ENCODE measurements around the gene TNFRSF19.
"Not testable (repeated sequence)": the region's sequence is repeated elsewhere in the genome, so short reads cannot be mapped to it uniquely, and the experiment has no call there.

The TNFRSF19 gene

DNA sequence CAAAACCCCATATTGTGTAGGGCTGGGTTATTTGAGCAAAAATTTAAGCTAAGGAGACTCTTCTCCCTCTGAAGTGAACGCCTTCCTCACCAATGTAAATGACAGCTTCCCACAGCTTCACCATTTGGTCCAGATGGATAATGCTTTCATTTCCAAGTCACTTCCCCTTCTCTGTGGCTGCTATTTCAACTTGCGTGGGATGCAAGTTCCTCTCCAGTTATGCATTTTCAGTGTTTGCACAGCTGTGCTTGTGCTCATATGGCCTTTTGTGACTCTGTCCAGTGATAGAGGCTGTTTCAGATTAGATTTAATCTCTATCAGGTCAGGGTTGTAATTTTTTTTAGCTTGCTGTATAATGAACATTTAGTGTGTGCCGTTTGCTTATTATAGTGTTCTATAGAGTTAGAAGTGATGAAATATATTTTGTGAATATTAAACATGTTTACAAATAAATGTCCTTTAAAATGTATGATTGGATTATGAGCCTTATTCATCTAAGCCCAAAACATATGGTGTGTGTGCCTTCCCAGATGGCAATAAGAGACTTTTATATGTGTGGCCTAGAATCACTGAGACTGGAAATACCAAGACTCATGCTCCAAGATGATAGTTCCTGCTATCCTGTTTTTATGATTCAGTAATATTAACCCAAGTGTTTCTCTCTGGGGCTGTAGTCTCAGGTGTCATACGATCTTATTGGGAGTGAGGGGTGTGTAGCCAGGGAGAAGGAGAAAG, 86.6 kb downstream of the TNFRSF19 start:
- peak; percentile 94 for FAIRE-seq

DNA sequence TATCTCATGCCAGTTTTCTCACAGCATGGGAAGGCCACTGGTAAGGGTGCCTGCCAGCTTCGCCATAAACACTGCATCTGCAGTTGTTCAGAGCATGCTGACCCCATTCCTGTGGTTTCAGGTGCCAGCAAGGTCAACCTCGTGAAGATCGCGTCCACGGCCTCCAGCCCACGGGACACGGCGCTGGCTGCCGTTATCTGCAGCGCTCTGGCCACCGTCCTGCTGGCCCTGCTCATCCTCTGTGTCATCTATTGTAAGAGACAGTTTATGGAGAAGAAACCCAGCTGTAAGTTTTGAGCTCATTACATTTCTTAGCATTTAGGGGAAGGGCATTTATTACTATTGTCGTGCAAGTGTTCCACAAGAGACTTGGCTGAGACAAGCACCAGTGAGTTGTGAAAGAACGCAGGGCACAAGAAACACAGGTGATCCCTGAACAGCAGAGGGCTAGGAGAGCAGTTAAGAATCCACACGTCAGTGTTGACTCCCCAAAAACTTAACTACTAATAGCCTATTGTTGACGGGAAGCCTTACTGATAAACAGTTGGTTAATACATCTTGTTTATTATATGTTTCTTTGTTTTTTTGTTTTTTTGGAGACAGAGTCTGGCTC, 88.8 kb downstream of the TNFRSF19 start:
- FAIRE-seq: no peak

DNA sequence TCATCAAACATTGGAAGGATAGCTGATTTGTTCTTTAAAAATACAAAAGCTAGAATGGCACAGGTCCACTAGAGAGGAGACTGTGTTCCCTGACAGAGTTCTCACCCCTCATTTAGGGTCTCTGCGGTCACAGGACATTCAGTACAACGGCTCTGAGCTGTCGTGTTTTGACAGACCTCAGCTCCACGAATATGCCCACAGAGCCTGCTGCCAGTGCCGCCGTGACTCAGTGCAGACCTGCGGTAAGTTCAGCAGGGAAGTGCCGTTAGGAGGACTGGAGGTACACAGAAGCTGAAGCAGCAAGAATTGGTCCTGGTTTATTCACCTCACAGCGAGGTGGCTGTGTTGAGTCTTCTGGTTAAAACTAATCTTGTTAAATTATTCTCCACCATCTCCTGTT, 90.0 kb downstream of the TNFRSF19 start:
- FAIRE-seq: no peak

DNA sequence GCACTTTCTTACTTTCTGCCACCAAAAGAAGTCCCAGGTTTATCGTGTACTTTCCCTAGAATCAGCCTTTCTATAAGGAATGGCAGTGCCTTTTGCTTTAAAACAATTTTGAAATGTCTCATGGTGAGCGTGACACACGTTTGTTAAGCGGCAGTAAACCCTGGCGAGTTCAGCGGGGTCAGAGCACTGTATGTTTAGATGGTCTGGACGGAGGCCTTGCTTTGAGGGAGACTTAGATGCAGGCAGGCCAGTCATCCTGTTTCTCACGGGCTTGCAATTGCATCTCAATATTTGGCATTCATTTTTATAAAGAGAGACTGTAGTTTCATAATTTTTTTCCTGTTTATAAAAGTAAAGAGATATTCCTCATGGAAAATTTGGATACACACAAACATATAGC, 96.4 kb downstream of the TNFRSF19 start:
- no peak for FAIRE-seq

DNA sequence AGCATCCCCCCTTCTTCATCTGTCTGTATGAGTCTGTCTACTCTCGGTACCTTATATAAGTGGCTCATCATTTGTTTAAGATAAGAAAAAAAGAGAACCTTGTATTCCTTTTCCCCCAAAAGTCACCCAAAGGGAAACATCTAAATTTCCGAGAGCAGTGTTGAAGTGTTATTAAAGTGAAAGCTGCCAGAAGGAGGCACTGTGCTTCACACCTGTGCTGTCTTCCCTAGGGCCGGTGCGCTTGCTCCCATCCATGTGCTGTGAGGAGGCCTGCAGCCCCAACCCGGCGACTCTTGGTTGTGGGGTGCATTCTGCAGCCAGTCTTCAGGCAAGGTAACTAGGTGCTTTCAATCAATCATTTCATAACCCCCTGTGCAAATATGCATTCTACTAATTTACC, 97.5 kb downstream of the TNFRSF19 start:
- no peak for FAIRE-seq

DNA sequence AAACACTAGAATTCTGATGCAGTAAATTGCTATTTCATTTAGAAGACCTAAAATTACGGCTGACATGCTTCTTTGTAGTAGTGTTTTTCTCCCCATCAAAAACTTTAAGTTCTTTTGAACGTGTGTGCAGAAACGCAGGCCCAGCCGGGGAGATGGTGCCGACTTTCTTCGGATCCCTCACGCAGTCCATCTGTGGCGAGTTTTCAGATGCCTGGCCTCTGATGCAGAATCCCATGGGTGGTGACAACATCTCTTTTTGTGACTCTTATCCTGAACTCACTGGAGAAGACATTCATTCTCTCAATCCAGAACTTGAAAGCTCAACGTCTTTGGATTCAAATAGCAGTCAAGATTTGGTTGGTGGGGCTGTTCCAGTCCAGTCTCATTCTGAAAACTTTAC, 98.3 kb downstream of the TNFRSF19 start:
- FAIRE-seq: no peak

DNA sequence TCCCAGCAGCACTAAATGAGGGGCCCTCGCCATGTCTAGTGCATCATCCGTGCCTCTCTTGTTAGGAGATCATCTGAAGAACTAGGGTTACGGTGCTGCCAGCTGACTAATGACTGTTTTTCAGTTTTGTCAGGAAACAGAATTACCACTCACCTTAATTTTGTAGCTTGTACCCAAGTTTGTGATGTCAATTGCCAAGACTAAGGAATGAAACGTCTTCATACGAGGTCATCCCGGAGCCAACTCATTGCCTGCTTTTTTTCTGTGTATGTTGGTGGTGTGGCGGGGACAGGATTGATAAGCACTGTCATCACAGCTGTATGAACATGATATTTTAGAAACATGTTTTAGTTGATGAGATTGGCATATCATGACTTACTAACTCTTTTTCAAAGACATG, 100.6 kb downstream of the TNFRSF19 start:
- no peak for FAIRE-seq

DNA sequence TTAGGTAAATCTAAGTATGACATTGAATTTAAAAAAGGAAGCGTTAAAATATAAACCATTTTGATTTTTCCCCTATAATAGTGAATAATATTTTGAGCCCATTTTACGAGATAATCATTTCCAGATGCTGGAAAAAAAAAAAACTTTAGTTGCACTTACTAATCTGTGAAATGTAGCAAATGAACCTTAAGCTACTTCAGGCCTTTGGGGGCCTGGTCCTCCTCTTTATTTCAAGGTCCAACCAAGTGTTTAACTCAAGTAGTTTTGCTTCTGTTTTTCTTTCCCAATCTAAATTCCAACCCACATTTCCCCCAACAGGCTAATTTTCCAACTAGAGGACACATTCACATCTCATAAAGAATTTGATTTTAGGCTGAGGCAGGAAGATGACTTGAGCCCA, 101.2 kb downstream of the TNFRSF19 start:
- FAIRE-seq: peak; percentile 84

DNA sequence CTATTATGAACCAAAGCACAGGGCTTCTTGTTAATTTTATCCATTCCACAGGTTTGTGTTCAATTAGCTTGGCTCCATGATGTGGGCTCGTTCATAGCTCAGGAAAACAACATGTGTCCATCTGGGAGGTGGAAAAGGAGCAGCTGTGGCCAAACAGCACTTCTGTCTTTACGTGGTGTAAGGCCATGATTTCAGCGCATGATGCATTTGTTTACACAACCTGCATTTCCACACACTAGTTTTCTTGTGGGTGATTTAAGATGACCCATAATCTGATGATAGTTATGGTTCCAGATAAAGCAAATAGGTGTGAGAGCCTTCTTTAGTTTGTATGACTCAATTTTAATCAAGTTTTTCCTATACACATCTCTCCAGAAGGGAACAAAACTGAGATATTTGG, 101.7 kb downstream of the TNFRSF19 start:
- FAIRE-seq: no peak

DNA sequence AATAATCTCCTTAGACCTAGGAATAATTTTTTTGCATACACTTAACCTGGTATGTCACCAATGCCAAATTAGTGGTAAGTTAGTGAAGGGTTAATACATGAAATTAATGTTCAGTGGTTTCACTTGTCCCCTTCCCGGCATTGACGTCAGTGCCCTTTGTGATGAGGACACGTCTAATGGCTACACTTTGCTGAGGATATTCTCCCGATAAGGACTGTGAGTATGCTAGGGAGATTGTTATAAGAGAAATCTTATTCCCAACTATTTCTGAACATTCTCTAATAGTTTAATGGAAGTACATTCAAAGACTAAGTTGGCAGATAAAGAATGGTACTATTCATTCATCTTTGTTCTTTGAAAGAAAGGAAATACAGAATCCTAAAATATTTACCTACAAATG, 102.4 kb downstream of the TNFRSF19 start:
- no peak for FAIRE-seq

DNA sequence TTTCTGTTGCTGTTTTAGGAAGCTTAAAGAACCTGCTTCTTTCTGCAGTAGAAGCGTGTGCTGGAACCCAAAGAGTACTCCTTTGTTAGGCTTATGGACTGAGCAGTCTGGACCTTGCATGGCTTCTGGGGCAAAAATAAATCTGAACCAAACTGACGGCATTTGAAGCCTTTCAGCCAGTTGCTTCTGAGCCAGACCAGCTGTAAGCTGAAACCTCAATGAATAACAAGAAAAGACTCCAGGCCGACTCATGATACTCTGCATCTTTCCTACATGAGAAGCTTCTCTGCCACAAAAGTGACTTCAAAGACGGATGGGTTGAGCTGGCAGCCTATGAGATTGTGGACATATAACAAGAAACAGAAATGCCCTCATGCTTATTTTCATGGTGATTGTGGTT, 103.1 kb downstream of the TNFRSF19 start:
- FAIRE-seq: no peak

DNA sequence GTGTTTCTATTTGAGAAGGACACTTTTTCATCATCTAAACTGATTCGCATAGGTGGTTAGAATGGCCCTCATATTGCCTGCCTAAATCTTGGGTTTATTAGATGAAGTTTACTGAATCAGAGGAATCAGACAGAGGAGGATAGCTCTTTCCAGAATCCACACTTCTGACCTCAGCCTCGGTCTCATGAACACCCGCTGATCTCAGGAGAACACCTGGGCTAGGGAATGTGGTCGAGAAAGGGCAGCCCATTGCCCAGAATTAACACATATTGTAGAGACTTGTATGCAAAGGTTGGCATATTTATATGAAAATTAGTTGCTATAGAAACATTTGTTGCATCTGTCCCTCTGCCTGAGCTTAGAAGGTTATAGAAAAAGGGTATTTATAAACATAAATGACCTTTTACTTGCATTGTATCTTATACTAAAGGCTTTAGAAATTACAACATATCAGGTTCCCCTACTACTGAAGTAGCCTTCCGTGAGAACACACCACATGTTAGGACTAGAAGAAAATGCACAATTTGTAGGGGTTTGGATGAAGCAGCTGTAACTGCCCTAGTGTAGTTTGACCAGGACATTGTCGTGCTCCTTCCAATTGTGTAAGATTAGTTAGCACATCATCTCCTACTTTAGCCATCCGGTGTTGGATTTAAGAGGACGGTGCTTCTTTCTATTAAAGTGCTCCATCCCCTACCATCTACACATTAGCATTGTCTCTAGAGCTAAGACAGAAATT, 103.8 kb downstream of the TNFRSF19 start:
- no peak for FAIRE-seq

DNA sequence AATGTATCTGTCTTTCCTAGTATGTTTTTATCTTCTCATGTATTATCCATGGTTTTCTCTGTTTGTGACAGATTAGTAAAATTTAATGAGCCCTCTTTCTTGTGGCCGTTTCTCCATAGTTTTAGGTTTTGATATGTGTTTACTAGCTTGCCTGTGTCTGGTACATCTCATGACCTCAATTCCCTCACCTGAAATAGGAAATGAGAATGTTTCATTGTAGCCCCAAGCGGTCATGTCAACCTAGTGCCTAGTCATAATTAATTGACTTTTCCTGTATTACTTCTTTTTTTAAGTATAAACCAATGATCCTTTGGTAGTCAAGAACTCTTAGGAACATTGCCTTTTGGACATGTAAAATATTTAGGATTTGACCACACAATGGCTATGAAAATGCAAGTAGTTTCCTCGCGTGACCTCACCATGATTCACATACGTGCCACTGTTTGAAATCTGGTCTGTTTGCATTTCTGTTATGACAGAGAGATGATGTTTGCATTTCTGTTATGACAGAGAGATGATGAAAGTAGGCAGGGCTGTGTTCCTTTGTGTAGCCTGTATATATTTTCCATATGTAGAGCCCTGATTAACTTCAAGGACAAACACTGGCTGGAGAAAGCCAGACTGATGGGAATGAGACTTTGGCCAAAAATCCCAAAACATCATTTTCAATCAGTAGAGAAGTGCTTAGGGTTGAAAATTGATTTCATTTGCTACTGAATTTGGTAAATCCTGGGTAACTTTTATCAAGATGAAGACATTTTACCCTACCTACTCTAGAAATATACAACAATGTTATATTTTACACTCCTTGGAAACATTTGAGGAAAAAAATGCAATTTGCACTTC, 104.8 kb downstream of the TNFRSF19 start:
- FAIRE-seq: no peak

DNA sequence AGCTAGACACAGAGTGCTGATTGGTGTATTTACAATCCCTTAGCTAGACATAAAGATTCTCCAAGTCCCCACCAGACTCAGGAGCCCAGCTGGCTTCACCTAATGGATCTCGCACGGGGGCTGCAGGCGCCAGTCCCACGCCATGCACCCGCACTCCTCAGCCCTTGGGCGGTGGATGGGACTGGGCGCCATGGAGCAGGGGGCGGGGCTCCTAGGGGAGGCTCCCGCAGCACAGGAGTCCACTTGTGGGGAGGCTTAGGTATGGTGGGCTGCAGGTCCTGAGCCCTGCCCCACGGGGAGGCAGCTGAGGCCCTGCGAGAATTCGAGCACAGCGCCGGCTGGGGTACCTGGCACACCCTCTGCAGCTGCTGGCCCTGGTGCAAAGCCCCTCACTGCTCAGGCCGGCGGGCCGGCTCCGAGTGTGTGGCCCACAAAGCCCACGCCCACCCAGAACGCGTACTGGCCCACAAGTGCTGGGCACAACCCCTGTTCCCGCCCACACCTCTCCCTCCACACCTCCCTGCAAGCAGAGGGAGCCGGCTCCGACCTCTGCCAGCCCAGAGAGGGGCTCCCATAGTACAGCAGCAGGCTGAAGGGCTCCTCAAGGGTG, 107.6 kb downstream of the TNFRSF19 start:
- FAIRE-seq: not testable (repeated sequence)

DNA sequence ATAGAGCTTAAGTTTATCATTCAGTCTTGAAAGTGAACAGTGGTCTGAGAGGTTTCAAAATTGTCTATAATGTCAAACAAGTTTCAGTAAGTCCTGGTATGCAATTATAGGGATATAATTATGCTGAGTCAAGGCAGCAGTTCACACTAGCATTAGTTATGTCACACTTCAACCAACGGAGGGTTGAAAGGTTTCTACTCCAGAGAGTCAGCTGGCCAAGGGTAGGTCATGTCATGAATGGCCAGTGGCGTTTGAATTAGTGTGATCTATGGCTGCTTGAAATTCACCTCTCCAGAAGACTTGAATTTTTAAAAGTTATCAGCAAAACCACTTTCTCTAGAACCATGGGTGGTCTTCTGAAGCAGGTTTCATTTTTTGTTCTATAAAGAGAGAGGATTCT, 108.6 kb downstream of the TNFRSF19 start:
- FAIRE-seq: no peak

DNA sequence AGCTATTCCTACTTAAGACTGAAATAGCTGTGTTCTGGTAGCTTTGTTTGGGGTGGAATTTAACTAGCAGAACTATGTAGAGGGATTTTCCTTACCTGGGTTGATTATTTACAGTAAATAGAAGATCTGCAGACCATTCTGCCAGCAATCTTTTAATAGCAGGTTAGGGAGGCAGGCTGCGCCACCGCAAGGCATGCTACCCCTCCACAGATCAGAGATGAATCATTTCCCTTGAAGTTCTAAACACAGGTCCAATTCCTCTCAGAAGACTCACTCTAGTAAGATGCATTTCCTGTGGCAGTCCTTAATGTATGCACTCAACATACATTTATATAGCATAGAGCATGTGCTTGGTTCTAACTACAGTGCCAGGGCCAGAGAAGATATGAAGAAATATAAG, 109.0 kb downstream of the TNFRSF19 start:
- FAIRE-seq: no peak

DNA sequence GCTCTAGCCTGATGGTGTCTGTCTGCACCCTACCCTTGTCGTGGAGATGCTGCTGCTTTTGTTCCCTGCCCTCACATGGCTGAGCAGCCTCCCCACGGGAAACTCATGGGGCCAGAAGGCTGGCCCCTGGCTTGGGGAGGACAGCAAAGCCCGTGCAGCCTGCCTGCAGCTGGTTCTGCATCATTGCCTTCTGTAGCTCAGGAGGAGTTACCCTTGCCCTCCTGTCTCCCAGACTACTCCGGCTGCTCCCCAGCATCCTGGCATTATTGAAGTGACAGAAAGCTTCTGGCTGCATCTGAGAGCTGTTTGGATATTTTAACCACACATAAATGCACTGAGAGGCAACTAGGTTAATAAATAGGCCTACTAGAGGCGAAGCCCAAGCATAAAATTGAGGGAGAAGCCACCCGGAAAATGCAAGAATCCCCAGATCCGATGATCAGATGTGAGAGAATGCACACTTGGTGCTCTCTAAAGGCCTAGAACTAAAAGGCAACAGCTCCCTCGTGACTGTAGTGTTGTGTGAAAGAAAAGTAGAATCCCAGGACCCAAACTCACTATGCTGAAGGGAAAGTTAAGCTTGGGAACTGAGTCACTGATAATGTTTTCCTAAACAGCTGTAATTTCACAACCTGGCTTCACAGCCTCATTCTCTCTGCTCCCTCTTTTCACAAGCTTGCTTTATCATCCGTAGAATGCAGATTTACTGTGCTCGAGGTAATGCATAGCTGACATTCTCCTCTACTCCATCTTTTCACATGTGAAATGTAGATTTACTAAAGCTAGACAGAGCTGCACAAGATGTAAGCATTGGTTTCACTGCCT, 110.8 kb downstream of the TNFRSF19 start:
- no peak for FAIRE-seq

DNA sequence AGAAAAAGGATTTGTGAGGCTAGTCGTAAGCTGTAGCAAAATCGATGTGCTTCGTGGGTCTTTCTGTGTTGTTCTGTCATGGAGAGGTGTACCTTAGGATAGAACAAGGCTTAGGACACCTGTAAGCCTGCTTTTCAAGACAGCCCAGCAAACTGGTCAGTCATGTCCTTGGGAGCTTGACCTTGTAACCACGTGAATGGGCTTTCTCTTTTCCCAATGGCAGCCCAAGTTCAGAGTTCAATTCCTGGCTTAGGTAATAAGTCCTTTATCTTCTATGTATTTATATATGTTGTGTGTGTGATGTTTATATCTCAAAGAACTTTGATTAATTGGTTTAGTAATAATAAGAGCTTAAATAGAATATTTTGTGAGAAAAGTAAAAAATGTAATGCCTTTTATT, 112.9 kb downstream of the TNFRSF19 start:
- FAIRE-seq: peak; percentile 90

DNA sequence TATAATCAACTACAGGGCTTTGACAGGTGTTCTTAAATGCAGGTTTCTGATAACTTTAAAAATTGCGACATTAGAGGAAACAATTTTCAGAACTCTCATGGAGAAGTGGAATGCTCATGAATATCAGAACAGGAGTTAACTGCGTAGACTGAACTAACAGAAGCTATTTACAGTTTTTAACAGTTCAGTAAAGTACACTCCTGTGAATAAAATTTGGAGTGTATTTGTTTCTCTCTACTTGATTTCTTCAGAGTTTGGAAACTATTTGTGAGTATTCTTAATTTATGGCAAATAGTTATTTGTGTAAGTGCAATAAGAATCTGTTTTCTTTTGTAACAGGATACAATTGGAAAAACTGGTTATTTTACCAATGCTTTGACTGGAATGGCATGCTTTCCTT, 114.4 kb downstream of the TNFRSF19 start:
- no peak for FAIRE-seq

DNA sequence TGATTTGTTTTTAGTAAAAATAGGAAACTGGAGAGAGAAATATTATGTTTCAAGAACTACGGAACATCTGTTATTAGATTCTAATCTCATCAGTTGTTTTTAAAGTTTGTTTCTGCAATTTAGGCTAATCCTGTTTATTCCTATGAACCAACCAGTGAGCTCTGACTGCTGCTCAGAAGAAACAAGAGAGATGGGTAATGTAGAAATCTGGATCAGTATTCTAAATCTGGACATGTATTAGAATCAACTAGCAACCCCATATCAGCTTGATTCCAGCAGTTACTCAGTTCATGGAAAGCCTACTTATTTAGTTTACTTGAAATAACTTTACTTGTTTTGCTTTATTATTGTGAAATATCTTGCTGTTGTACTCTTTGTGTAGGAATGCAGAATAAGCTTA, 115.2 kb downstream of the TNFRSF19 start:
- peak; percentile 94 for FAIRE-seq

DNA sequence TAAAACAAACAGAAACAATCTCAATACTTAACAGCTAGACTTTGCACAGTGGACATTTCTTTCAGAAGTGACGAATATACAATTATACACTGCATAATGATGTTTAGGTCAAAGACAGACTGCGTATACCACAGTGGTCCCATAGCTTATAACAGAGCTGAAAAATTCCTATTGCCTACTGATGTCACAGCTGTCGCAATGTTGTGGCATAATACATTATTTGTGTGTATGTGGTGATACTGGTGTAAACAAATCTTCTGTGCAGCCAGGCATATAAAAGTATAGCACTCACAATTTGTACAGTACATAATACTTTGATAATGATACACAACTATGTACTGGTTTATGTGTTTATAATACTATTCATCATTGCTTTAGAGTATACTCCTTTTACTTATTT, 116.7 kb downstream of the TNFRSF19 start:
- FAIRE-seq: no peak

DNA sequence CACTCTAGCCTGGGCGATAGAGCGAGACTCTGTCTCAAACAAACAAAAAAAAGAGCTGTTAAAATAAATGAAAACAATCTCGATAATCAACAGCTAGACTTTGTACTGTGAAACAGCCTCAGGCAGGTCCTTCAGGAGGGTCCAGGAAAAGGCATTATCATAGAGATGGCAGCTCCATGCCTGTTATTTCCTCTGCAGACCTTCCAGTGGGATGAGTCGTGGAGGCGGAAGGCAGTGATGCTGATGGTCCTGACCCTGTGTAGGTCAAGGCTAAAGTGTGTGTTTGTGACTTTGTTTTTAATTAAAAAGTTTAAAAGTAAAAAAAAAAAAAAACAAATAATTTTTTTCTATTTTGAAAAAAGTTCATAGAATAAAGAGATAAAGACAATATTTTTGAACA, 117.4 kb downstream of the TNFRSF19 start:
- FAIRE-seq: peak; percentile 76

Measured in endometrium (tissue), 2 donors.